Spleen (tissue), 7 donors: ENCODE results near the gene GIPC1.

Experiments used
- POLR2A ChIP-seq, 3 donors: fragments of 450-650 bp; IDR thresholded peaks; one replicate each; pipeline ENCODE4 v1.5.1; 2017; ENCODE audit warnings: antibody characterized with exemption in 3 of 3, mild to moderate bottlenecking in 1 of 3
- POLR2AphosphoS5 ChIP-seq, 3 donors: sonication (generic); formaldehyde crosslinking; IDR thresholded peaks; one replicate each; pipeline ENCODE4 v1.5.1; 2017; ENCODE audit warnings: antibody characterized with exemption in 3 of 3
- TF ChIP-seq, protein P1 (sequence below), 11 experiments: fragments of 200-600 bp in 7 of 11; fragments of 450-650 bp in 4 of 11; sonication (generic) in 4 of 11; IDR thresholded peaks in 8 of 11; conservative IDR thresholded peaks in 3 of 11; 1 replicate in 7 of 11; 2 replicates in 4 of 11; pipeline versions ENCODE4 v1.4.0 to v1.8.0; 2016 to 2021; ENCODE audit warnings: antibody characterized with exemption in 11 of 11, inconsistent platforms in 4 of 11, mild to moderate bottlenecking in 1 of 11
- donor health status: DM: no; HTN: no; CAD: no; lungs with moderate emphysema.
- donor health status: DM: no; HTN: no; CAD: no.
- donor health status: DM: no; HTN: no; CAD: no.

GRCh38 chr19:14516048-14516534 lies 20.2 kb upstream of the GIPC1 start:
- TF ChIP-seq, protein P1, sequence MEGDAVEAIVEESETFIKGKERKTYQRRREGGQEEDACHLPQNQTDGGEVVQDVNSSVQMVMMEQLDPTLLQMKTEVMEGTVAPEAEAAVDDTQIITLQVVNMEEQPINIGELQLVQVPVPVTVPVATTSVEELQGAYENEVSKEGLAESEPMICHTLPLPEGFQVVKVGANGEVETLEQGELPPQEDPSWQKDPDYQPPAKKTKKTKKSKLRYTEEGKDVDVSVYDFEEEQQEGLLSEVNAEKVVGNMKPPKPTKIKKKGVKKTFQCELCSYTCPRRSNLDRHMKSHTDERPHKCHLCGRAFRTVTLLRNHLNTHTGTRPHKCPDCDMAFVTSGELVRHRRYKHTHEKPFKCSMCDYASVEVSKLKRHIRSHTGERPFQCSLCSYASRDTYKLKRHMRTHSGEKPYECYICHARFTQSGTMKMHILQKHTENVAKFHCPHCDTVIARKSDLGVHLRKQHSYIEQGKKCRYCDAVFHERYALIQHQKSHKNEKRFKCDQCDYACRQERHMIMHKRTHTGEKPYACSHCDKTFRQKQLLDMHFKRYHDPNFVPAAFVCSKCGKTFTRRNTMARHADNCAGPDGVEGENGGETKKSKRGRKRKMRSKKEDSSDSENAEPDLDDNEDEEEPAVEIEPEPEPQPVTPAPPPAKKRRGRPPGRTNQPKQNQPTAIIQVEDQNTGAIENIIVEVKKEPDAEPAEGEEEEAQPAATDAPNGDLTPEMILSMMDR (IDR thresholded peaks at IDR 0.05 in 8 of 11, conservative IDR thresholded peaks at IDR 0.05 in 3 of 11) = no peak
- TF ChIP-seq POLR2AphosphoS5 (IDR thresholded peaks at IDR 0.05) = no peak
- TF ChIP-seq POLR2A (IDR thresholded peaks at IDR 0.05) = no peak
